ENCODE data around the gene FBXL16. TPM values are rescaled to one million over a fixed set of nuclear protein-coding genes. Genes with fewer than 3 reads are reported as not detected.
"Not testable (repeated sequence)": the region's sequence is repeated elsewhere in the genome, so short reads cannot be mapped to it uniquely, and the experiment has no call there.

The FBXL16 gene
- polyA plus RNA-seq, 1 experiment, result 0.11 TPM

DNA sequence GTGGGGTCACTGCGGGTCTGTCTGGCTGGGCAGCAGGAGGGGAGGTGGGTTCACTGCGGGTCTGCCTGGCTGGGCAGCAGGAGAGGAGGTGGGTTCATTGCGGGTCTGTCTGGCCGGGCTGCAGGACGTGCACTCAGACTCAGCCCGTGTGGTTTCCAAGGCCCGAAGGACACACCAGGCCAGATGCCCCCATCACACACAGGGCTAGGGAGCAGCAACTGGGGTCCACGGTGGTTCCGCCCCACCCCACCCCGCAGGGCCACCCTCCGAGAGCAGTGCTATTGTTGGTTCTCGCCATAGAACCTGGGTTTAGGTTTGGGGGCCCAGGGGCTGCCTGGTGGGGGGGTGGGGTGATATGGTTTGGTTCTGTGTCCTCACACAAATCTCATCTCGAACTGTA is 41.0 kb upstream of the FBXL16 start:
- no peak overlapping the region for H3K4me3 ChIP-seq (ENCODE audit: low read depth, low read length)
- H3K27me3 ChIP-seq (ENCODE audit: control insufficient read depth, insufficient read depth, low read length), result peaks cover 3% of the 10 kb centered on the region

DNA sequence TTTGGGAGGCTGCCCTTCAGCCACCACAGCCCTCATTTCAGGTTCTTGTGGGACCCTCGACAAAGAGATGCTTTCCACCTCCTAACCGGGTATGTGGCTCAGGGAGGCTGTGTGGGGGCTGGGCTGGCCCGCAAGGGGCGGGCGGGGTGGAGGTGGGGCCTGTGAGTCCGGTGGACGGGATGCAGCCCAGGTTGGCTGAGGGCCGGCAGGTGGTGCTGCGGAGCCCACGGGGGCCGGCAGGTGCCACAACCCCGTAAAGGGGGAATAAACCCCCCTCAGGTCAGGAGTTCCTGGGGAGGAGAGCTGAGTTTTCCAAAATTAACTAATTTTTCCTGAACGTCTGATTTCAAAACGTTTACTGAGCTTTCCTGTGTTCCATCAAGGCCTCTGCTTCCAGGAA is 40.1 kb upstream of the FBXL16 start:
- Histone ChIP-seq H3K4me3 (ENCODE audit: low read depth, low read length) (no peak overlapping the region), H3K9me3 (ENCODE audit: control insufficient read depth, insufficient read depth, low read length) (no peaks in the 10 kb centered on the region; the same call in 1 of the 2 replicates), H3K27me3 (ENCODE audit: control insufficient read depth, insufficient read depth, low read length) (peaks cover under 1% of the 10 kb centered on the region), H3K27ac (ENCODE audit: low read depth, low read length) (no peak overlapping the region)
- TF ChIP-seq CTCF (IDR thresholded peaks at IDR 0.05; ENCODE audit: low read depth, low read length), result peak; percentile 32
- DNase-seq (ENCODE audit: low read depth, low spot score), result no peak
- ChIA-PET CTCF (no interaction called here), POLR2A (interaction anchor here (1.2 kb wide), 1 partner anchor 33 kb away, joined by 4 read pairs; no protein-coding TSS in a partner anchor)

More for the DNA sequence above, 41.0 kb upstream of the FBXL16 start:
- Histone ChIP-seq H3K27ac (ENCODE audit: low read depth, low read length) (no peak overlapping the region), H3K9me3 (ENCODE audit: control insufficient read depth, insufficient read depth, low read length) (no peaks in the 10 kb centered on the region; the same call in 1 of the 2 replicates)
- no peak for TF ChIP-seq CTCF (IDR thresholded peaks at IDR 0.05; ENCODE audit: low read depth, low read length)
- CTCF ChIA-PET, result interaction anchor here (1.2 kb wide), 1 partner anchor 13 kb away, joined by 3 read pairs; no protein-coding TSS in a partner anchor
- no peak for DNase-seq (ENCODE audit: low read depth, low spot score)
- POLR2A ChIA-PET, result no interaction called here

GRCh38 chr16:743794-744500 is 38.3 kb upstream of the FBXL16 start:
- Histone ChIP-seq H3K27ac (ENCODE audit: low read depth, low read length) (no peak overlapping the region), H3K27me3 (ENCODE audit: control insufficient read depth, insufficient read depth, low read length) (no peaks in the 10 kb centered on the region), H3K9me3 (ENCODE audit: control insufficient read depth, insufficient read depth, low read length) (no peaks in the 10 kb centered on the region; the same call in 1 of the 2 replicates), H3K4me3 (ENCODE audit: low read depth, low read length) (no peak overlapping the region)
- no peak for DNase-seq (ENCODE audit: low read depth, low spot score)
- TF ChIP-seq CTCF (IDR thresholded peaks at IDR 0.05; ENCODE audit: low read depth, low read length), result 0 out of 2 replicates have a peak, but pooled peaks have one; percentile 11
- ChIA-PET CTCF (no interaction called here), POLR2A (no interaction called here)

DNA sequence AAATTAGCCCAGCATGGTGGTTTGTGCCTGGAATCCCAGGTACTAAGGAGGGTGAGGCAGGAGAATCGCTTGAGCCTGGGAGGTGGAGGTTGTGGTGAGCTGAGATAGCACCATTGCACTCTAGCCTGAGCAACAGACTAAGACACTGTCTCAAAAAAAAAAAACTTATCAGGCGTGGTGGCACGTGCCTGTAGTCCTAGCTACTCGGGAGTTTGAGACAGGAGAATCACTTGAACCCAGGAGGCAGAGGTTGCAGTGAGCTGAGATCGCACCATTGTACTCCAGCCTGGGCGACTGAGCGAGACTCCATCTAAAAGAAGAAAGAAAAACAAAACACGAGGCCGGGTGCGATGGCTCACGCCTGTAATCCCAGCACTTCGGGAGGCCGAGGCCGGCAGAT is 37.3 kb upstream of the FBXL16 start:
- ChIA-PET POLR2A (interaction anchor here (0.9 kb wide), 1 partner anchor 23 kb away, joined by 3 read pairs; no protein-coding TSS in a partner anchor), CTCF (interaction anchor here (1.7 kb wide), 1 partner anchor 8 kb away, joined by 3 read pairs; no protein-coding TSS in a partner anchor)
- not testable (repeated sequence) for H3K4me3 ChIP-seq (ENCODE audit: low read depth, low read length); H3K27me3 ChIP-seq (ENCODE audit: control insufficient read depth, insufficient read depth, low read length); DNase-seq (ENCODE audit: low read depth, low spot score); H3K27ac ChIP-seq (ENCODE audit: low read depth, low read length); H3K9me3 ChIP-seq (ENCODE audit: control insufficient read depth, insufficient read depth, low read length)

- POLR2A ChIA-PET, result interaction anchor here (0.9 kb wide), 1 partner anchor 22 kb away, joined by 3 read pairs; no protein-coding TSS in a partner anchor
- H3K27ac ChIP-seq (ENCODE audit: low read depth, low read length), result no peak overlapping the region
Measured at GRCh38 chr16:741986-742629, 36.5 kb upstream of the FBXL16 start.

More at GRCh38 chr16:741986-742629, 36.5 kb upstream of the FBXL16 start:
- H3K9me3 ChIP-seq (ENCODE audit: control insufficient read depth, insufficient read depth, low read length), result no peaks in the 10 kb centered on the region; the same call in 1 of the 2 replicates
- no peak for TF ChIP-seq CTCF (IDR thresholded peaks at IDR 0.05; ENCODE audit: low read depth, low read length)
- CTCF ChIA-PET, result interaction anchor here (0.7 to 1.7 kb wide), 6 partner anchors 8 to 210 kb away, joined by 3 to 4 read pairs (median 3); no protein-coding TSS in a partner anchor
- no peaks in the 10 kb centered on the region for H3K27me3 ChIP-seq (ENCODE audit: control insufficient read depth, insufficient read depth, low read length)
- no peak for DNase-seq (ENCODE audit: low read depth, low spot score)
- no peak overlapping the region for H3K4me3 ChIP-seq (ENCODE audit: low read depth, low read length)
